Thoracic aorta (tissue), 2 donors: ENCODE measurements around the gene DCC. TPM values are rescaled to one million over a fixed set of nuclear protein-coding genes. Genes with fewer than 3 reads are reported as not detected.
"Not testable (repeated sequence)": the region's sequence is repeated elsewhere in the genome, so short reads cannot be mapped to it uniquely, and the experiment has no call there.

Source experiments
- ATAC-seq: fragments of 150-250 bp; one replicate; pipeline ENCODE4 v1.8.0; 2017; ENCODE audit warnings: low read depth; ENCODE audit not compliant: insufficient number of reproducible peaks, low FRiP score
- DNase-seq: peaks from one replicate; pipeline ENCODE4 v3.0.0-alpha.2; 2020; ENCODE audit warnings: low spot score
- H3K27ac ChIP-seq, 2 donors: fragments of 200-600 bp; sonication (generic); 1 replicate in 1 of 2; 2 replicates in 1 of 2; pipeline ENCODE4 v1.5.1; 2016; ENCODE audit warnings: mild to moderate bottlenecking in 2 of 2, moderate library complexity in 2 of 2
- H3K27me3 ChIP-seq: fragments of 200-600 bp; sonication (generic); replicated peaks from 2 replicates; pipeline ENCODE4 v1.6.0; 2016; ENCODE audit warnings: mild to moderate bottlenecking; ENCODE audit not compliant: insufficient read depth
- H3K36me3 ChIP-seq: fragments of 200-600 bp; sonication (generic); one replicate; pipeline ENCODE4 v1.5.1; 2016
- H3K4me1 ChIP-seq, 2 donors: fragments of 200-600 bp; sonication (generic); 1 replicate in 1 of 2; 2 replicates in 1 of 2; pipeline versions ENCODE4 v1.5.1 to v1.6.0; 2016; ENCODE audit warnings: low read depth in 2 of 2, mild to moderate bottlenecking in 1 of 2; ENCODE audit not compliant: control insufficient read depth in 1 of 2
- H3K4me3 ChIP-seq: fragments of 200-600 bp; sonication (generic); 2 replicates; pipeline ENCODE4 v1.5.1; 2016; ENCODE audit warnings: mild to moderate bottlenecking
- H3K9me3 ChIP-seq: fragments of 200-600 bp; sonication (generic); 2 replicates; pipeline ENCODE4 v1.5.1; 2016
- CTCF ChIP-seq: fragments of 200-600 bp; sonication (generic); IDR thresholded peaks from one replicate; pipeline ENCODE4 v1.5.1; 2019; ENCODE audit warnings: antibody characterized with exemption
- total RNA-seq, 2 donors: library from RNA; depleted of rRNA; stranded (reverse); fragments of >200 nt; gene quantifications; one replicate each; pipeline versions ENCODE4 v1.1.0 to v1.2.3, GENCODE V29; 2016

The DCC gene
- total RNA-seq, 2 donors from 2014 or later = not detected

- Histone ChIP-seq H3K4me3 (no peak overlapping the region), H3K4me1 (no peaks in the 10 kb centered on the region), H3K27ac (no peak overlapping the region), H3K27me3 (no peaks in the 10 kb centered on the region), H3K36me3 (no peaks in the 10 kb centered on the region), H3K9me3 (no peaks in the 10 kb centered on the region)
- DNase-seq = no peak
- no peak for TF ChIP-seq CTCF
- ATAC-seq = no peak
Measured at GRCh38 chr18:52363861-52364260, 23.9 kb downstream of the DCC start.

DNA sequence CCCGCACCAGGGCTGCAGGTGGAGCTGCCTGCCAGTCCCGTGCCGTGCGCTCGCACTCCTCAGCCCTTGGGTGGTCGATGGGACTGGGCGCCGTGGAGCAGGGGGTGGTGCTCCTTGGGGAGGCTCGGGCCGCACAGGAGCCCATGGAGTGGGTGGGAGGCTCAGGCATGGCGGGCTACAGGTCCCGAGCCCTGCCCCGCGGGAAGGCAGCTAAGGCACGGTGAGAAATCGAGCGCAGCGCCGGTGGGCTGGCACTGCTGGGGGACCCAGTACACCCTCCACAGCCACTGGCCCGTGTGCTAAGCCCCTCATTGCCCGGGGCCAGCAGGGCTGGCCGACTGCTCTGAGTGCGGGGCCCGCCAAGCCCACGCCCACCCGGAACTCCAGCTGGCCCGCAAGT lies 26.9 kb downstream of the DCC start:
- H3K9me3 ChIP-seq, H3K4me3 ChIP-seq, H3K27ac ChIP-seq, DNase-seq, H3K36me3 ChIP-seq, ATAC-seq, H3K4me1 ChIP-seq, H3K27me3 ChIP-seq: not testable (repeated sequence)

- Histone ChIP-seq H3K9me3 (no peaks in the 10 kb centered on the region), H3K36me3 (no peaks in the 10 kb centered on the region), H3K27me3 (no peaks in the 10 kb centered on the region), H3K27ac (no peak overlapping the region), H3K4me3 (no peak overlapping the region), H3K4me1 (no peaks in the 10 kb centered on the region)
- DNase-seq (no peak), ATAC-seq (no peak)
- no peak for TF ChIP-seq CTCF
Measured at GRCh38 chr18:52367953-52368742, 28.2 kb downstream of the DCC start.

DNA sequence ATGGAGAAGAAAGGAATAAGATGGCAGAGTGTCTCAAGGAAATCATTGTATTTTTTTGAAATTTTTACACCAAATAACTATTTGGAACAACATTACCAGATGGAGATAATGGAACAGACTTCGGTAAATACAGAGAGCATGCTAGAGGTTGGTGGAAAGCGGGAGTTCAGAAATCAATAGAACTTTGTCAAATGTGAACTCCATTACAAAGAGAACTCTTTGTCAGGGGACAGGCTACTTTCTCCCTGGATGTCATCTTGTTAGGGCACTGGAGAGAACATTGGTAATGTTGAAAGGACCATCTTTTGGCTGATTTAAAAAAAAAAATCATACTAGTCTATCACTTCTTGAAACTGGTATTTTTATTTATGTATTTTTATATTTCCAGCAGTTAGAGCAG lies 30.8 kb downstream of the DCC start:
- ATAC-seq = no peak

DNA sequence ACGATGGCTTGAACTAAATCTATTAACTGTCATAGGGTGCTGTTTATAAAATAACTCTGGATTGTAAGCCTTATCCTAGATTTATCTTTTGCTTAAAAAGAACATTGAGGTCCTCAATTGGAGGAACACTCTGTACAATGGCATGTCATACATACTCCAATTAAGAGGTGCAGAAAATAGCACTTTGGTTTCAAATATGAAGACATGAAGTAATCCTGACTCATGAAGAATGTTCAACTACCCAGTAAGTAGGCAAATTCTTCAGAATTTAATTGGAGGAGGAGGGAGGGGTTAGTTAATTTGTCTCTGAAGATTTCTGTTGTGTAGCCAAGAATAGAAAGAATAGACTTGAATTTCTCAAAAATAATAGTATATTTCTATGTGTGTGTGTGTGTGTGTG lies 36.1 kb downstream of the DCC start:
- H3K27ac ChIP-seq = no peak overlapping the region
- no peak overlapping the region for H3K4me3 ChIP-seq
- H3K9me3 ChIP-seq = no peaks in the 10 kb centered on the region
- no peaks in the 10 kb centered on the region for H3K27me3 ChIP-seq
- DNase-seq (no peak), ATAC-seq (no peak)
- H3K36me3 ChIP-seq = no peaks in the 10 kb centered on the region
- no peaks in the 10 kb centered on the region for H3K4me1 ChIP-seq
- TF ChIP-seq CTCF = no peak

More for the DNA sequence above, 30.8 kb downstream of the DCC start:
- Histone ChIP-seq H3K27ac (no peak overlapping the region), H3K9me3 (no peaks in the 10 kb centered on the region), H3K36me3 (no peaks in the 10 kb centered on the region), H3K27me3 (no peaks in the 10 kb centered on the region), H3K4me1 (no peaks in the 10 kb centered on the region), H3K4me3 (no peak overlapping the region)
- no peak for TF ChIP-seq CTCF
- no peak for DNase-seq

GRCh38 chr18:52377094-52377493 lies 37.1 kb downstream of the DCC start:
- DNase-seq (no peak), ATAC-seq (no peak)
- H3K4me1 ChIP-seq = no peaks in the 10 kb centered on the region
- H3K4me3 ChIP-seq = no peak overlapping the region
- no peaks in the 10 kb centered on the region for H3K36me3 ChIP-seq
- no peak for TF ChIP-seq CTCF
- H3K27me3 ChIP-seq = no peaks in the 10 kb centered on the region
- no peak overlapping the region for H3K27ac ChIP-seq
- H3K9me3 ChIP-seq = no peaks in the 10 kb centered on the region
